ENCODE results near the gene IQSEC2.

IQSEC2 gene

GRCh38 chrX:53223955-53224859 lies 57.2 kb downstream of the IQSEC2 start:
- peak; percentile 22 for DNase-seq (ENCODE audit: low read depth, low spot score)
- H3K4me3 ChIP-seq (ENCODE audit: low read length): peak overlapping the region; percentile 77

GRCh38 chrX:53223068-53223693 lies 58.2 kb downstream of the IQSEC2 start:
- peak overlapping the region; percentile 77 for H3K4me3 ChIP-seq (ENCODE audit: low read length)
- no peak for DNase-seq (ENCODE audit: low read depth, low spot score)

All from Jurkat, Clone E6-1 (cell line).